ENCODE measurements around the gene AP3D1.
"Not testable (repeated sequence)": the region's sequence is repeated elsewhere in the genome, so short reads cannot be mapped to it uniquely, and the experiment has no call there.

The AP3D1 gene

GRCh38 chr19:2135474-2136402, 15.6 kb downstream of the AP3D1 start:
- Histone ChIP-seq H3K27me3 (ENCODE audit: low read depth, low read length) (no peaks in the 10 kb centered on the region), H3K9me3 (ENCODE audit: insufficient read depth, low read length) (no peaks in the 10 kb centered on the region), H3K4me2 (ENCODE audit: low read length) (no peak overlapping the region), H4K20me1 (ENCODE audit: insufficient read depth, low read length) (peaks cover 42% of the 10 kb centered on the region), H3K79me2 (ENCODE audit: low read length) (peaks cover 69% of the 10 kb centered on the region), H3K27ac (ENCODE audit: low read length) (no peak overlapping the region), H3K4me1 (ENCODE audit: low read length) (no peaks in the 10 kb centered on the region), H3K36me3 (replicated peaks; ENCODE audit: low read depth, low read length) (peaks cover 52% of the 10 kb centered on the region), H2AFZ (ENCODE audit: low read depth, low read length) (no peak overlapping the region), H3K9ac (ENCODE audit: low read length) (no peak overlapping the region), H3K4me3 (ENCODE audit: low read length) (no peak overlapping the region)
- TF ChIP-seq, protein P1, sequence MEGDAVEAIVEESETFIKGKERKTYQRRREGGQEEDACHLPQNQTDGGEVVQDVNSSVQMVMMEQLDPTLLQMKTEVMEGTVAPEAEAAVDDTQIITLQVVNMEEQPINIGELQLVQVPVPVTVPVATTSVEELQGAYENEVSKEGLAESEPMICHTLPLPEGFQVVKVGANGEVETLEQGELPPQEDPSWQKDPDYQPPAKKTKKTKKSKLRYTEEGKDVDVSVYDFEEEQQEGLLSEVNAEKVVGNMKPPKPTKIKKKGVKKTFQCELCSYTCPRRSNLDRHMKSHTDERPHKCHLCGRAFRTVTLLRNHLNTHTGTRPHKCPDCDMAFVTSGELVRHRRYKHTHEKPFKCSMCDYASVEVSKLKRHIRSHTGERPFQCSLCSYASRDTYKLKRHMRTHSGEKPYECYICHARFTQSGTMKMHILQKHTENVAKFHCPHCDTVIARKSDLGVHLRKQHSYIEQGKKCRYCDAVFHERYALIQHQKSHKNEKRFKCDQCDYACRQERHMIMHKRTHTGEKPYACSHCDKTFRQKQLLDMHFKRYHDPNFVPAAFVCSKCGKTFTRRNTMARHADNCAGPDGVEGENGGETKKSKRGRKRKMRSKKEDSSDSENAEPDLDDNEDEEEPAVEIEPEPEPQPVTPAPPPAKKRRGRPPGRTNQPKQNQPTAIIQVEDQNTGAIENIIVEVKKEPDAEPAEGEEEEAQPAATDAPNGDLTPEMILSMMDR (IDR thresholded peaks at IDR 0.05; ENCODE audit: low read depth, low read length) = no peak
- TF ChIP-seq EZH2phosphoT487 (IDR thresholded peaks at IDR 0.05; ENCODE audit: low read depth) = no peak

GRCh38 chr19:2132731-2133490, 18.5 kb downstream of the AP3D1 start:
- Histone ChIP-seq H2AFZ (ENCODE audit: low read depth, low read length) (no peak overlapping the region), H4K20me1 (ENCODE audit: insufficient read depth, low read length) (peaks cover 35% of the 10 kb centered on the region)

DNA sequence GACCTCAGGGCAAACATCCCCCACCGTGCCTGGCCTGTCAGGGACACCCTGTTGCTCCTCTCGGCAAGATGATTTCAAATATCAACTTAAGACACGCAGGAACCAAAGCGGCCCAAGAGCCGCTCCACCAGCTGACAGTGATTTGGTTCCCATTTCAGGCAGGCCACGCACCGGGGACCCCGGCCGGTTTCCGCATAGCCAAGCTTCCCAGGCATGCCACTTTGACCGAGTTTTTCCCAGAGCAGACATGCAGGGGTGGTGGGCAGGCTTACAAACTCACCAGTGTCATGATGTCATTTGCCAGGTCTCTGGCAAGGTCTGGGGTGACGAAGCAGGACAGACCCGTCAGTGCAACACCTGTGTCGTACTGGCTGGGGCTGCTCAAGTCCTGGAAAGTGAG, 19.2 kb downstream of the AP3D1 start:
- Histone ChIP-seq H3K4me2 (ENCODE audit: low read length) (no peak overlapping the region), H3K4me1 (ENCODE audit: low read length) (no peaks in the 10 kb centered on the region), H4K20me1 (ENCODE audit: insufficient read depth, low read length) (peaks cover 35% of the 10 kb centered on the region), H3K27ac (ENCODE audit: low read length) (no peak overlapping the region), H3K27me3 (ENCODE audit: low read depth, low read length) (no peaks in the 10 kb centered on the region), H2AFZ (ENCODE audit: low read depth, low read length) (no peak overlapping the region), H3K9me3 (ENCODE audit: insufficient read depth, low read length) (no peaks in the 10 kb centered on the region), H3K36me3 (replicated peaks; ENCODE audit: low read depth, low read length) (peaks cover 52% of the 10 kb centered on the region), H3K79me2 (ENCODE audit: low read length) (peaks cover 54% of the 10 kb centered on the region), H3K9ac (ENCODE audit: low read length) (no peak overlapping the region), H3K4me3 (ENCODE audit: low read length) (no peak overlapping the region)
- no peak for TF ChIP-seq EZH2phosphoT487 (IDR thresholded peaks at IDR 0.05; ENCODE audit: low read depth)
- TF ChIP-seq, protein P1 (IDR thresholded peaks at IDR 0.05; ENCODE audit: low read depth, low read length) = no peak

More at GRCh38 chr19:2132731-2133490, 18.5 kb downstream of the AP3D1 start:
- no peak for TF ChIP-seq EZH2phosphoT487 (IDR thresholded peaks at IDR 0.05; ENCODE audit: low read depth)
- TF ChIP-seq, protein P1 (IDR thresholded peaks at IDR 0.05; ENCODE audit: low read depth, low read length) = no peak
- peaks cover 58% of the 10 kb centered on the region for H3K79me2 ChIP-seq (ENCODE audit: low read length)
- H3K4me2 ChIP-seq (ENCODE audit: low read length) = no peak overlapping the region
- peaks cover 51% of the 10 kb centered on the region for H3K36me3 ChIP-seq (replicated peaks; ENCODE audit: low read depth, low read length)
- H3K27ac ChIP-seq (ENCODE audit: low read length) = no peak overlapping the region
- no peak overlapping the region for H3K9ac ChIP-seq (ENCODE audit: low read length)
- no peaks in the 10 kb centered on the region for H3K4me1 ChIP-seq (ENCODE audit: low read length)
- H3K9me3 ChIP-seq (ENCODE audit: insufficient read depth, low read length) = no peaks in the 10 kb centered on the region
- H3K4me3 ChIP-seq (ENCODE audit: low read length) = no peak overlapping the region
- no peaks in the 10 kb centered on the region for H3K27me3 ChIP-seq (ENCODE audit: low read depth, low read length)

DNA sequence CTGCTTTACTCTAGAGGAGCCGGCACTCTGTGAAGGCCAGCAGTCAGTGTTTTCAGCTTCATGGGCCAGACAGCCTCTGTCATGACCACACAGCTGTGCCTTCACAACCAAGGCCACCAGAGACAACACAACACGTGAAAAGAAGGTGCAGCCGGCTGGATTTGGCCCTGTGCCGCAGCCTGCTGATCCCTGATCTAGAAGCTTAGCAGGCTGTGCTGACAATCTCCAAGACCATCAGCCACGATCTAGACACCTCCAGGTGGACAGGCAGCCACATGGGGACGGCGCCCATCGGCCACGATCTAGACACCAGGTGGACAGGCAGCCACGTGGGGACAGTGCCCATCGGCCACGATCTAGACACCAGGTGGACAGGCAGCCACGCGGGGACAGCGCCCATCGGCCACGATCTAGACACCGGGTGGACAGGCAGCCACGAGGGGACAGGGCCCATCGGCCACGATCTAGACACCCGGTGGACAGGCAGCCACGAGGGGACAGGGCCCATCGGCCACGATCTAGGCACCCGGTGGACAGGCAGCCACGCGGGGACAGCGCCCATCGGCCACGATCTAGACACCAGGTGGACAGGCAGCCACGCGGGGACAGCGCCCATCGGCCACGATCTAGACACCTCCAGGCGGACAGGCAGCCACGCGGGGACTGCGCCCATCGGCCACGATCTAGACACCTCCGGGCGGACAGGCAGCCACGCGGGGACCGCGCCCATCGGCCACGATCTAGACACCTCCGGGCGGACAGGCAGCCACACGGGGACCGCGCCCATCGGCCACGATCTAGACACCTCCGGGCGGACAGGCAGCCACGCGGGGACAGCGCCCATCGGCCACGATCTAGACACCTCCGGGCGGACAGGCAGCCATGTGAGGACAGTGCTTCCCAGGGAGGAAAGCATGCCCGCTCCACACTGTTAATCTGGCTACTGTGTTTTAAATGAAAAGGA, 20.1 kb downstream of the AP3D1 start:
- H4K20me1 ChIP-seq (ENCODE audit: insufficient read depth, low read length) = peaks cover 30% of the 10 kb centered on the region
- peaks cover 49% of the 10 kb centered on the region for H3K36me3 ChIP-seq (replicated peaks; ENCODE audit: low read depth, low read length)

More for the DNA sequence above, 20.1 kb downstream of the AP3D1 start:
- H3K4me1 ChIP-seq (ENCODE audit: low read length); H3K9ac ChIP-seq (ENCODE audit: low read length); H3K27me3 ChIP-seq (ENCODE audit: low read depth, low read length); H2AFZ ChIP-seq (ENCODE audit: low read depth, low read length); H3K4me3 ChIP-seq (ENCODE audit: low read length); H3K4me2 ChIP-seq (ENCODE audit: low read length); H3K9me3 ChIP-seq (ENCODE audit: insufficient read depth, low read length); H3K27ac ChIP-seq (ENCODE audit: low read length): not testable (repeated sequence)
- H3K79me2 ChIP-seq (ENCODE audit: low read length) = peaks cover 46% of the 10 kb centered on the region

All from OCI-LY3 (cell line).